AG09319 (cell line): ENCODE results near the gene NCLN.
"Not testable (repeated sequence)": the region's sequence is repeated elsewhere in the genome, so short reads cannot be mapped to it uniquely, and the experiment has no call there.

Source experiments
- DNase-seq: peaks from one replicate; pipeline ENCODE4 v3.0.0-alpha.2; 2010; ENCODE audit warnings: low read depth; ENCODE audit errors: extremely low read depth
- TF ChIP-seq, protein P1 (sequence below): IDR thresholded peaks from 2 replicates; pipeline ENCODE4 v1.5.1; 2011; ENCODE audit warnings: low read depth, mild to moderate bottlenecking, inconsistent platforms, low read length, moderate library complexity

The NCLN gene

GRCh38 chr19:3220576-3220975 is 34.8 kb downstream of the NCLN start:
- DNase-seq, result no peak
- TF ChIP-seq, protein P1, sequence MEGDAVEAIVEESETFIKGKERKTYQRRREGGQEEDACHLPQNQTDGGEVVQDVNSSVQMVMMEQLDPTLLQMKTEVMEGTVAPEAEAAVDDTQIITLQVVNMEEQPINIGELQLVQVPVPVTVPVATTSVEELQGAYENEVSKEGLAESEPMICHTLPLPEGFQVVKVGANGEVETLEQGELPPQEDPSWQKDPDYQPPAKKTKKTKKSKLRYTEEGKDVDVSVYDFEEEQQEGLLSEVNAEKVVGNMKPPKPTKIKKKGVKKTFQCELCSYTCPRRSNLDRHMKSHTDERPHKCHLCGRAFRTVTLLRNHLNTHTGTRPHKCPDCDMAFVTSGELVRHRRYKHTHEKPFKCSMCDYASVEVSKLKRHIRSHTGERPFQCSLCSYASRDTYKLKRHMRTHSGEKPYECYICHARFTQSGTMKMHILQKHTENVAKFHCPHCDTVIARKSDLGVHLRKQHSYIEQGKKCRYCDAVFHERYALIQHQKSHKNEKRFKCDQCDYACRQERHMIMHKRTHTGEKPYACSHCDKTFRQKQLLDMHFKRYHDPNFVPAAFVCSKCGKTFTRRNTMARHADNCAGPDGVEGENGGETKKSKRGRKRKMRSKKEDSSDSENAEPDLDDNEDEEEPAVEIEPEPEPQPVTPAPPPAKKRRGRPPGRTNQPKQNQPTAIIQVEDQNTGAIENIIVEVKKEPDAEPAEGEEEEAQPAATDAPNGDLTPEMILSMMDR, result no peak

- DNase-seq, result not testable (repeated sequence)
Measured at GRCh38 chr19:3221576-3221975, 35.8 kb downstream of the NCLN start.

DNA sequence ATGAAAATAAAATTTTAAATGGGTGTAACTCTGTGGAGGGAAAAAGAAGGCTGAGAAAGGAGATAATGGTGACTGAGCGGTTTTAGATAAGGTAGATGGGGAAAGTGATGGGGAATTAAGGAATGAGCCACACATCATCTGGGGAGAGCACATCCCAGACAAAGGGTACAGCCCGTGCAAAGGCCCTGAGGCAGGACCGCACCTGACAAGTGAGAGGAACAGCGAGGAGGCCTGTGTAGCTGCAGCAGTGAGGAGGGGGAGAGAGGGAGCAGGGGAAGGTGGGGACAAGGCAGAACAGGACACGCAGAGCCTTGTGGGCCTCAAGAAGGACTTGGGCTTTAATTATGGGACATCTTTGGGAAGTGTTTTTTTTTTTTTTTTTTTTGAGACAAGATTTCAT is 37.0 kb downstream of the NCLN start:
- TF ChIP-seq, protein P1, result no peak
- DNase-seq, result no peak

DNA sequence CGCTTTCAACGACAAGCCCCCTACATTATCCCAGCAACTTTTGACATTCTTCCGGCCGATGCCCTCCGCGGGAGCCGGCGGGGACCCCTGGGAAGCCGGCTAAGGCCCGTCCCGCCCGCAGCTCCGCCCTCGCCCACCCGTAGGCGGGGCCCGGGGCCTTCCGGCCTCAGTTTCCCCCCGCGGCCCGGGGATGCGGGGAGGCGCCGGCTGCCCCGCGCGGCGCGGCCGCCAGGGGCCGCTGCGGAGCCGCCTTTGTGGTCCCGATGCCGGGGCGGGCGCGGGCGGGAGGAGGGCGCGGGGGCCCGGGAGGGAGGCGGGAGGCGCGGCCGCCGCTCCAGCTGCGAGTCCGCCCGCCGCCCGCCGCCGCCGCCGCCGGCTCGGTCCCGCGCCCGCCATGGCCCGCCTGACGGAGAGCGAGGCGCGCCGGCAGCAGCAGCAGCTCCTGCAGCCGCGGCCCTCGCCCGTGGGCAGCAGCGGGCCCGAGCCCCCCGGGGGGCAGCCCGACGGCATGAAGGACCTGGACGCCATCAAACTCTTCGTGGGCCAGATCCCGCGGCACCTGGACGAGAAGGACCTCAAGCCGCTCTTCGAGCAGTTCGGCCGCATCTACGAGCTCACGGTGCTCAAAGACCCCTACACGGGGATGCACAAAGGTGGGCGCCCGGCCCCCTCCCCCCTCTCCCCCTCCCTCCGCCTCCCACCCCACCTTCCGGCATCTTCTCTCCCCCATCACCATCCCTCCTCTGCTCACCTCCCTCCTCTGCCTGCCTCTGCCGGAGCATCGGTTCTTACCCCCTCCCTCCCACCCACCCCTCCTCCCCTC is 38.8 kb downstream of the NCLN start, which contains the start of gene CELF5:
Gene CELF5 (plus strand): TSS at position 316 of the 823 bp plus-strand sequence. CDS start 79 bp downstream, at position 395.
- DNase-seq, result no peak
- TF ChIP-seq, protein P1, result peak; percentile 6; the same call in 1 of the 2 replicates

DNA sequence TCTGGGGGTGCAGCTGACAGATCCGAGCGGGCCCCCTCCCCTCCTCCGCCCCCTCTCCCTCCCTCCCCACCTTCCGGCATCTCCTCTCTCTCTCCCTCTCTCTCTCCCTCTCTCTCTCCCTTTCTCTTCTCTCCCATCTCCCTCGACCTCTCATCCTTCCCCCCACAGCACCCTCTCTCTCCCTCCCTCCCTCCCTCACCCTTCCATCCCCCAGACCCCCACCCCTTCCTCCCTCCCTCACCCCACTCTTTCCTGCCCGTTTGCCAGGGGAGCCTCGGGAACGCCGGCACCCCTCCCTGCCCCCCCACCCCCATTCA is 39.4 kb downstream of the NCLN start:
- TF ChIP-seq, protein P1, result no peak
- no peak for DNase-seq

- TF ChIP-seq, protein P1, result no peak
- no peak for DNase-seq
Measured at GRCh38 chr19:3225677-3226093, 40.0 kb downstream of the NCLN start.

DNA sequence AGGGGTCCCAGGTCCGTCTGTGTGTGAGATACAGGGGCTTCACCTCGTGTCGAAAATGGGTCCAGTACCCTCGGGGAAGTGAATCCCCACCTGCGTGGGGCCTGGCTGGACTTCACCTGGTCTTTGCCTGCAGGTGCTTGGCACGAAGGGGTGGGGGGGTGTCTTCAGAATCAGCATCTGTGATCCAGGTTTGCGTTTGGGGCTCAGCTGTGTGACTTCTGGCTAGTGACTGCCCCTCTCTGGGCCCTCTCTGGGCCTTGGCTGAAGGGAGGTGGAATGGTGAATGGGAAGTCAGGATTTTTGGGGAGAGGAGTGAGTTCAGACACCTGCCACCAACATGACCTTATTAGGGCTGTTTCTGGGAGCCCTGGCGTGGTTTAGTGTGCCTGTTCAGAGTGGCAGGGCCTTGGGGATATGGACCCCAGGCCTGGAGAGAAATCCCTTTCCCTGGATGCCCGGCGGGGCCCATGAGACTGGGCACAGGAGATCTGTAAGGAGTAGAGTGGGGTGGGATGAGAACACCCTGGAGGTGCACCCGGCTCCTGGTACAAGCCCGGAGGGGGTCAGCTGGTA is 41.4 kb downstream of the NCLN start:
- TF ChIP-seq, protein P1, result no peak
- DNase-seq, result no peak
